ENCODE measurements around the gene EGR4.

Gene EGR4

GRCh38 chr2:73290049-73290839 is 3.1 kb downstream of the EGR4 start:
- DNase-seq (ENCODE audit: low read depth, low spot score) = peak; percentile 57

GRCh38 chr2:73289304-73289703 is 4.0 kb downstream of the EGR4 start:
- DNase-seq (ENCODE audit: low read depth, low spot score) = no peak

GRCh38 chr2:73286134-73286655 is 7.2 kb downstream of the EGR4 start:
- DNase-seq (ENCODE audit: low read depth, low spot score) = no peak

GRCh38 chr2:73285159-73285739 is 8.1 kb downstream of the EGR4 start:
- DNase-seq (ENCODE audit: low read depth, low spot score) = peak; percentile 7

- peak; percentile 62 for DNase-seq (ENCODE audit: low read depth, low spot score)
Measured at GRCh38 chr2:73284296-73285158, 8.8 kb downstream of the EGR4 start, which contains the start of gene FBXO41. Gene FBXO41, minus strand, starts transcription at chr2:73284478. Its CDS starts 14,848 bp downstream, at chr2:73269630.

GRCh38 chr2:73283545-73284295 is 9.6 kb downstream of the EGR4 start:
- DNase-seq (ENCODE audit: low read depth, low spot score) = peak; percentile 7

GRCh38 chr2:73282924-73283544 is 10.3 kb downstream of the EGR4 start:
- DNase-seq (ENCODE audit: low read depth, low spot score) = no peak

- DNase-seq (ENCODE audit: low read depth, low spot score) = no peak
Measured at GRCh38 chr2:73281244-73281643, 12.1 kb downstream of the EGR4 start.

- peak; percentile 11 for DNase-seq (ENCODE audit: low read depth, low spot score)
Measured at GRCh38 chr2:73279852-73280251, 13.5 kb downstream of the EGR4 start.

- DNase-seq (ENCODE audit: low read depth, low spot score) = no peak
Measured at GRCh38 chr2:73272270-73272669, 21.1 kb downstream of the EGR4 start.

GRCh38 chr2:73269686-73270465 is 23.5 kb downstream of the EGR4 start:
- no peak for DNase-seq (ENCODE audit: low read depth, low spot score)

- peak; percentile 69 for DNase-seq (ENCODE audit: low read depth, low spot score)
Measured at GRCh38 chr2:73268830-73269685, 24.3 kb downstream of the EGR4 start.

GRCh38 chr2:73268366-73268829 is 24.9 kb downstream of the EGR4 start:
- DNase-seq (ENCODE audit: low read depth, low spot score) = no peak

GRCh38 chr2:73267008-73267407 is 26.3 kb downstream of the EGR4 start:
- no peak for DNase-seq (ENCODE audit: low read depth, low spot score)

GRCh38 chr2:73266061-73266901 is 27.1 kb downstream of the EGR4 start:
- DNase-seq (ENCODE audit: low read depth, low spot score) = peak; percentile 34

GRCh38 chr2:73265298-73266060 is 27.9 kb downstream of the EGR4 start:
- no peak for DNase-seq (ENCODE audit: low read depth, low spot score)

- no peak for DNase-seq (ENCODE audit: low read depth, low spot score)
Measured at GRCh38 chr2:73264783-73265182, 28.6 kb downstream of the EGR4 start.

- no peak for DNase-seq (ENCODE audit: low read depth, low spot score)
Measured at GRCh38 chr2:73264332-73264606, 29.1 kb downstream of the EGR4 start.

Measured in astrocyte of the hippocampus (primary cell).